SK-N-SH treated with all-trans-retinoic acid at 6 μM for 48 hours (cell line): ENCODE results near the gene NAGLU.

Experiments used
- ATAC-seq: fragments of 200-7000 bp; cut with Tn5 transposase; 3 replicates; pipeline ENCODE4 v1.9.1; 2020; ENCODE audit warnings: mild to moderate bottlenecking, moderate library complexity
- ARNTL ChIP-seq: fragments of 450-650 bp; formaldehyde crosslinking; IDR thresholded peaks from 2 replicates; pipeline ENCODE4 v1.5.0; 2020; ENCODE audit warnings: low read depth, mild to moderate bottlenecking, moderate library complexity, borderline replicate concordance
- BACH2 ChIP-seq: fragments of 250-450 bp; sonication (Bioruptor Pico); IDR thresholded peaks from 2 replicates; pipeline ENCODE4 v1.9.0; 2021; ENCODE audit warnings: mild to moderate bottlenecking, borderline replicate concordance
- CREB5 ChIP-seq: fragments of 250-450 bp; sonication (Bioruptor Pico); IDR thresholded peaks from 2 replicates; pipeline ENCODE4 v1.5.1; 2020; ENCODE audit warnings: low read depth, mild to moderate bottlenecking, moderate library complexity
- CSDC2 ChIP-seq: fragments of 250-450 bp; sonication (Bioruptor Pico); IDR thresholded peaks from 2 replicates; pipeline ENCODE4 v1.5.0; 2020; ENCODE audit warnings: mild to moderate bottlenecking, moderate library complexity
- GLIS3 ChIP-seq: fragments of 250-450 bp; sonication (Bioruptor Pico); IDR thresholded peaks from 2 replicates; pipeline ENCODE4 v1.5.0; 2020; ENCODE audit warnings: mild to moderate bottlenecking, moderate library complexity
- ISL1 ChIP-seq: fragments of 250-450 bp; sonication (Bioruptor Pico); IDR thresholded peaks from 2 replicates; pipeline ENCODE4 v2.1.2; 2022; ENCODE audit warnings: mild to moderate bottlenecking, moderate library complexity
- PPARA ChIP-seq: fragments of 250-450 bp; sonication (Bioruptor Pico); IDR thresholded peaks from 2 replicates; pipeline ENCODE4 v1.5.0; 2020; ENCODE audit warnings: mild to moderate bottlenecking, borderline replicate concordance
- RARB ChIP-seq: fragments of 250-450 bp; sonication (Bioruptor Pico); IDR thresholded peaks from 2 replicates; pipeline ENCODE4 v1.8.0; 2021; ENCODE audit warnings: mild to moderate bottlenecking, moderate library complexity
- TOX ChIP-seq: fragments of 250-450 bp; sonication (Bioruptor Pico); IDR thresholded peaks from 2 replicates; pipeline ENCODE4 v1.8.0; 2021; ENCODE audit warnings: mild to moderate bottlenecking, moderate library complexity, borderline replicate concordance
- ZFP3 ChIP-seq: fragments of 250-450 bp; sonication (Bioruptor Pico); IDR thresholded peaks from 2 replicates; pipeline ENCODE4 v1.5.0; 2020; ENCODE audit warnings: mild to moderate bottlenecking, moderate library complexity
- ZNF565 ChIP-seq: fragments of 450-650 bp; formaldehyde crosslinking; conservative IDR thresholded peaks from 2 replicates; pipeline ENCODE4 v1.5.0; 2020; ENCODE audit warnings: low read depth, mild to moderate bottlenecking, moderate library complexity
- ZNF70 ChIP-seq: fragments of 450-650 bp; formaldehyde crosslinking; IDR thresholded peaks from 2 replicates; pipeline ENCODE4 v1.5.0; 2020; ENCODE audit warnings: mild to moderate bottlenecking, moderate library complexity
- TF ChIP-seq, protein P1 (sequence below): fragments of 250-450 bp; sonication (Bioruptor Pico); IDR thresholded peaks from 2 replicates; pipeline ENCODE4 v1.8.0; 2021; ENCODE audit warnings: low read depth, mild to moderate bottlenecking, moderate library complexity, borderline replicate concordance
- TF ChIP-seq, protein P2 (sequence below): fragments of 250-450 bp; sonication (Bioruptor Pico); IDR thresholded peaks from 2 replicates; pipeline ENCODE4 v1.8.0; 2020; ENCODE audit warnings: mild to moderate bottlenecking, moderate library complexity, borderline replicate concordance
- TF ChIP-seq, protein P3 (sequence below): fragments of 250-450 bp; sonication (Bioruptor Pico); IDR thresholded peaks from 2 replicates; pipeline ENCODE4 v1.5.1; 2021; ENCODE audit warnings: mild to moderate bottlenecking, moderate library complexity
- TF ChIP-seq, protein P4 (sequence below): fragments of 250-450 bp; sonication (Bioruptor Pico); IDR thresholded peaks from 2 replicates; pipeline ENCODE4 v1.5.0; 2020; ENCODE audit warnings: mild to moderate bottlenecking, moderate library complexity

Gene NAGLU

GRCh38 chr17:42573095-42573494, 37.1 kb downstream of the NAGLU start:
- no peak for ATAC-seq

DNA sequence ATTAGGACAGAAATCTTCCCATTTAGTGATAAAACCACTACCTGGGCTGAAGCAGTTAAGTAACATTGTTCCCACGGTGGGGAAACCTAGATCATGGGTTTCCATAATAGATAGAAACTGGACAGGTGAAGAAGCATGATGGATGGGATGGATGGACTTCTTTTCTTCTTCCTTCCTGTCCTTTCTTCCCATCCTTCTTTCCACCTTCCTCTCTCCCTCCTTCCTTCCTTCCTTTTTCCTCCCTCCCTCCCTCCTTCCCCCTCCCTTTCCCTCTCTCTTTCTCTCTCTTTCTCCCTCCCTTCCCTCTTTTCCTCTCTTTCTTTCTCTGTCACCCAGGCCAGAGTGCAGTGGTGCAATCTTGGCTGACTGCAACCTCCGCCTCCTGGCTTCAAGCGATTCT, 38.4 kb downstream of the NAGLU start:
- no peak for ATAC-seq
- TF ChIP-seq ARNTL (CRISPR knock-in tag): no peak
- TF ChIP-seq TOX (CRISPR knock-in tag): no peak
- TF ChIP-seq, protein P1, sequence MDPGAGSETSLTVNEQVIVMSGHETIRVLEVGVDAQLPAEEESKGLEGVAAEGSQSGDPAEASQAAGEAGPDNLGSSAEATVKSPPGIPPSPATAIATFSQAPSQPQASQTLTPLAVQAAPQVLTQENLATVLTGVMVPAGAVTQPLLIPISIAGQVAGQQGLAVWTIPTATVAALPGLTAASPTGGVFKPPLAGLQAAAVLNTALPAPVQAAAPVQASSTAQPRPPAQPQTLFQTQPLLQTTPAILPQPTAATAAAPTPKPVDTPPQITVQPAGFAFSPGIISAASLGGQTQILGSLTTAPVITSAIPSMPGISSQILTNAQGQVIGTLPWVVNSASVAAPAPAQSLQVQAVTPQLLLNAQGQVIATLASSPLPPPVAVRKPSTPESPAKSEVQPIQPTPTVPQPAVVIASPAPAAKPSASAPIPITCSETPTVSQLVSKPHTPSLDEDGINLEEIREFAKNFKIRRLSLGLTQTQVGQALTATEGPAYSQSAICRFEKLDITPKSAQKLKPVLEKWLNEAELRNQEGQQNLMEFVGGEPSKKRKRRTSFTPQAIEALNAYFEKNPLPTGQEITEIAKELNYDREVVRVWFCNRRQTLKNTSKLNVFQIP: no peak
- no peak for TF ChIP-seq ZNF565 (CRISPR knock-in tag)
- no peak for TF ChIP-seq GLIS3 (CRISPR knock-in tag)
- TF ChIP-seq ZFP3 (CRISPR knock-in tag): no peak
- TF ChIP-seq, protein P2, sequence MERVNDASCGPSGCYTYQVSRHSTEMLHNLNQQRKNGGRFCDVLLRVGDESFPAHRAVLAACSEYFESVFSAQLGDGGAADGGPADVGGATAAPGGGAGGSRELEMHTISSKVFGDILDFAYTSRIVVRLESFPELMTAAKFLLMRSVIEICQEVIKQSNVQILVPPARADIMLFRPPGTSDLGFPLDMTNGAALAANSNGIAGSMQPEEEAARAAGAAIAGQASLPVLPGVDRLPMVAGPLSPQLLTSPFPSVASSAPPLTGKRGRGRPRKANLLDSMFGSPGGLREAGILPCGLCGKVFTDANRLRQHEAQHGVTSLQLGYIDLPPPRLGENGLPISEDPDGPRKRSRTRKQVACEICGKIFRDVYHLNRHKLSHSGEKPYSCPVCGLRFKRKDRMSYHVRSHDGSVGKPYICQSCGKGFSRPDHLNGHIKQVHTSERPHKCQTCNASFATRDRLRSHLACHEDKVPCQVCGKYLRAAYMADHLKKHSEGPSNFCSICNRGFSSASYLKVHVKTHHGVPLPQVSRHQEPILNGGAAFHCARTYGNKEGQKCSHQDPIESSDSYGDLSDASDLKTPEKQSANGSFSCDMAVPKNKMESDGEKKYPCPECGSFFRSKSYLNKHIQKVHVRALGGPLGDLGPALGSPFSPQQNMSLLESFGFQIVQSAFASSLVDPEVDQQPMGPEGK: no peak

More at GRCh38 chr17:42573095-42573494, 37.1 kb downstream of the NAGLU start:
- TF ChIP-seq ARNTL (CRISPR knock-in tag): no peak
- no peak for TF ChIP-seq ZNF70 (CRISPR knock-in tag)
- TF ChIP-seq ISL1 (CRISPR knock-in tag): no peak

DNA sequence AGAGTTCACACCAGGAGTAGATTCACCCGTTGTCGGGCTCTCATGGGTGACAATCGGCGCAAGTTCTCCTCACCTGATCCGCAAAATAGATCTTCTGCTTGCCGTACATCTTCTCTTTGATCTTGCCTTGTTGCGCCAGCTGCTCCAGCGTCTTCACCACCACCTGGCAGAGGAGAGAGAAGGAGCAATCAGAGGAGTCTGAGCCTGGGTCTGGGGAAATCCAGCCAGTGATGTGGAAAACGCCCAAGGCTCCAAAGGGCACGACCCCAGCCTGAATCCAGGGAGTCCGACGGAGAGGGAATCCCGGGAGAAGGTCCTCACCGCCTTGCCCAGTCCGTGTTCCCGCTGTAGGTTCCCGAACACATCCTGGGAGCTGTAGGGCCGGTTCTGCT, 41.1 kb downstream of the NAGLU start:
- no peak for TF ChIP-seq PPARA (CRISPR knock-in tag)
- TF ChIP-seq CREB5 (CRISPR knock-in tag): no peak
- TF ChIP-seq, protein P1: no peak
- TF ChIP-seq BACH2: no peak
- TF ChIP-seq TOX (CRISPR knock-in tag): no peak
- no peak for TF ChIP-seq ISL1 (CRISPR knock-in tag)
- no peak for TF ChIP-seq CSDC2 (CRISPR knock-in tag)
- TF ChIP-seq, protein P3, sequence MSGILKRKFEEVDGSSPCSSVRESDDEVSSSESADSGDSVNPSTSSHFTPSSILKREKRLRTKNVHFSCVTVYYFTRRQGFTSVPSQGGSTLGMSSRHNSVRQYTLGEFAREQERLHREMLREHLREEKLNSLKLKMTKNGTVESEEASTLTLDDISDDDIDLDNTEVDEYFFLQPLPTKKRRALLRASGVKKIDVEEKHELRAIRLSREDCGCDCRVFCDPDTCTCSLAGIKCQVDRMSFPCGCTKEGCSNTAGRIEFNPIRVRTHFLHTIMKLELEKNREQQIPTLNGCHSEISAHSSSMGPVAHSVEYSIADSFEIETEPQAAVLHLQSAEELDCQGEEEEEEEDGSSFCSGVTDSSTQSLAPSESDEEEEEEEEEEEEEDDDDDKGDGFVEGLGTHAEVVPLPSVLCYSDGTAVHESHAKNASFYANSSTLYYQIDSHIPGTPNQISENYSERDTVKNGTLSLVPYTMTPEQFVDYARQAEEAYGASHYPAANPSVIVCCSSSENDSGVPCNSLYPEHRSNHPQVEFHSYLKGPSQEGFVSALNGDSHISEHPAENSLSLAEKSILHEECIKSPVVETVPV (CRISPR knock-in tag): no peak
- no peak for TF ChIP-seq ZNF70 (CRISPR knock-in tag)
- TF ChIP-seq, protein P2: no peak
- TF ChIP-seq ZFP3 (CRISPR knock-in tag): no peak
- TF ChIP-seq, protein P4, sequence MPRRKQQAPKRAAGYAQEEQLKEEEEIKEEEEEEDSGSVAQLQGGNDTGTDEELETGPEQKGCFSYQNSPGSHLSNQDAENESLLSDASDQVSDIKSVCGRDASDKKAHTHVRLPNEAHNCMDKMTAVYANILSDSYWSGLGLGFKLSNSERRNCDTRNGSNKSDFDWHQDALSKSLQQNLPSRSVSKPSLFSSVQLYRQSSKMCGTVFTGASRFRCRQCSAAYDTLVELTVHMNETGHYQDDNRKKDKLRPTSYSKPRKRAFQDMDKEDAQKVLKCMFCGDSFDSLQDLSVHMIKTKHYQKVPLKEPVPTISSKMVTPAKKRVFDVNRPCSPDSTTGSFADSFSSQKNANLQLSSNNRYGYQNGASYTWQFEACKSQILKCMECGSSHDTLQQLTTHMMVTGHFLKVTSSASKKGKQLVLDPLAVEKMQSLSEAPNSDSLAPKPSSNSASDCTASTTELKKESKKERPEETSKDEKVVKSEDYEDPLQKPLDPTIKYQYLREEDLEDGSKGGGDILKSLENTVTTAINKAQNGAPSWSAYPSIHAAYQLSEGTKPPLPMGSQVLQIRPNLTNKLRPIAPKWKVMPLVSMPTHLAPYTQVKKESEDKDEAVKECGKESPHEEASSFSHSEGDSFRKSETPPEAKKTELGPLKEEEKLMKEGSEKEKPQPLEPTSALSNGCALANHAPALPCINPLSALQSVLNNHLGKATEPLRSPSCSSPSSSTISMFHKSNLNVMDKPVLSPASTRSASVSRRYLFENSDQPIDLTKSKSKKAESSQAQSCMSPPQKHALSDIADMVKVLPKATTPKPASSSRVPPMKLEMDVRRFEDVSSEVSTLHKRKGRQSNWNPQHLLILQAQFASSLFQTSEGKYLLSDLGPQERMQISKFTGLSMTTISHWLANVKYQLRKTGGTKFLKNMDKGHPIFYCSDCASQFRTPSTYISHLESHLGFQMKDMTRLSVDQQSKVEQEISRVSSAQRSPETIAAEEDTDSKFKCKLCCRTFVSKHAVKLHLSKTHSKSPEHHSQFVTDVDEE (CRISPR knock-in tag): no peak
- TF ChIP-seq ZNF565 (CRISPR knock-in tag): no peak
- TF ChIP-seq RARB (CRISPR knock-in tag): no peak
- peak; percentile 37 for ATAC-seq
